Pancreas (tissue), 10 donors: ENCODE measurements around the gene MAD1L1. TPM values are rescaled to one million over a fixed set of nuclear protein-coding genes. Genes with fewer than 3 reads are reported as not detected.

ENCODE experiments used
- ATAC-seq, 4 donors: fragments of 200-7000 bp; cut with Tn5 transposase; one replicate each; pipeline versions ENCODE4 v1.8.0 to v1.9.1; 2020; ENCODE audit warnings: mild to moderate bottlenecking in 4 of 4, moderate library complexity in 4 of 4
- DNase-seq, 6 donors: peaks; one replicate each; pipeline ENCODE4 v3.0.0-alpha.2; 2020
- FAIRE-seq: peaks from 2 replicates; lab custom pipeline; 2012; peaks lifted over from hg19 to GRCh38; lab: Jason Lieb, UNC
- H3K27ac ChIP-seq, 4 donors: fragments of 200-600 bp; sonication (generic); 1 replicate in 3 of 4; 2 replicates in 1 of 4; pipeline versions ENCODE4 v1.5.0 to v1.8.0; 2020
- H3K27me3 ChIP-seq, 4 donors: fragments of 200-600 bp; one replicate each; pipeline ENCODE4 v1.8.0; 2021
- H3K36me3 ChIP-seq, 3 donors: fragments of 200-600 bp; sonication (generic) in 1 of 3; one replicate each; pipeline versions ENCODE4 v1.5.0 to v1.8.0; 2020 to 2021
- H3K4me1 ChIP-seq, 3 donors: fragments of 200-600 bp; one replicate each; pipeline ENCODE4 v1.8.0; 2021
- H3K4me3 ChIP-seq, 4 donors: fragments of 200-600 bp; sonication (generic) in 2 of 4; one replicate each; pipeline versions ENCODE4 v1.5.0 to v1.8.0; 2020 to 2021
- H3K9me3 ChIP-seq, 4 donors: fragments of 200-600 bp; one replicate each; pipeline ENCODE4 v1.8.0; 2021
- CTCF ChIP-seq, 4 donors: fragments of 200-600 bp; sonication (generic) in 3 of 4; IDR thresholded peaks; one replicate each; pipeline versions ENCODE4 v1.5.0 to v1.8.0; 2021; ENCODE audit warnings: antibody characterized with exemption in 4 of 4
- WGBS, 2 donors: extraction: QIAGEN DNeasy Blood & Tissue Kit; methylation state at CpG; one replicate each; pipeline ENCODE4 v1.1.7; 2013; 5-methylcytosine and 5-hydroxymethylcytosine counted together
- intact Hi-C, 3 donors: fragments of 100-400 bp; cut with DNase I; formaldehyde crosslinking; loops; one replicate each; pipeline versions ENCODE4 v1.11.1 to v1.14.2; 2022
- polyA plus RNA-seq, 2 donors: library from polyadenylated mRNA; stranded (reverse); fragments of 200-250 nt; gene quantifications; one replicate each; pipeline ENCODE4 v1.2.3, GENCODE V29; 2013
- total RNA-seq, 6 donors: library from RNA; stranded (reverse); fragmentation: NEBNext Ultra II Directional in 4 of 6; extraction: Animal tissue kit (Norgen Biotek cat#: 25700) in 4 of 6; gene quantifications; one replicate each; pipeline versions ENCODE4 v1.2.1 to v1.2.4, GENCODE V29; 2021 to 2023
- donor health status: healthy with polysubstance abuse.
- donor health status: DM: no; HTN: no; CAD: no; lungs with moderate emphysema.
- donor health status: DM: no; HTN: no; CAD: no.
- donor health status: control.
- donor health status: control.
- donor health status: Bipolar disorder and iron deficiency.
- donor health status: DM: yes; HTN: yes; CAD: no.
- donor health status: DM: no; HTN: no; CAD: no.
- donor health status: DM: no; HTN: no; CAD: no.
- donor health status: DM: yes; HTN: yes; CAD: no.

The MAD1L1 gene
- total and polyA plus RNA-seq, 8 donors = 9.8 to 28.2 (median 11.9) TPM

GRCh38 chr7:2266911-2267310 is 34.2 kb upstream of the MAD1L1 start:
- Histone ChIP-seq H3K36me3 (no peaks in the 10 kb centered on the region), H3K27ac (no peak overlapping the region), H3K9me3 (no peaks in the 10 kb centered on the region), H3K27me3 (no peaks in the 10 kb centered on the region), H3K4me3 (no peak overlapping the region), H3K4me1 (no peaks in the 10 kb centered on the region)
- intact Hi-C loops = no loop called here
- FAIRE-seq (no peak), DNase-seq (no peak), ATAC-seq (no peak)
- WGBS, 2 donors = 80 to 85% methylated on average over 10 of the region's 10 CpGs
- no peak for TF ChIP-seq CTCF (IDR thresholded peaks at IDR 0.05)

GRCh38 chr7:2264158-2264557 is 31.4 kb upstream of the MAD1L1 start:
- Histone ChIP-seq H3K4me1 (no peaks in the 10 kb centered on the region), H3K27ac (no peak overlapping the region), H3K36me3 (no peaks in the 10 kb centered on the region), H3K4me3 (no peak overlapping the region), H3K27me3 (no peaks in the 10 kb centered on the region), H3K9me3 (no peaks in the 10 kb centered on the region)
- intact Hi-C loops = no loop called here
- no peak for DNase-seq
- 97% methylated on average over 23 of the region's 23 CpGs for WGBS, 2 donors
- TF ChIP-seq CTCF (IDR thresholded peaks at IDR 0.05) = no peak
- ATAC-seq = no peak
- no peak for FAIRE-seq

- FAIRE-seq = no peak
- no peak for TF ChIP-seq CTCF (IDR thresholded peaks at IDR 0.05)
- H3K9me3 ChIP-seq = no peaks in the 10 kb centered on the region
- H3K4me3 ChIP-seq = no peak overlapping the region
- no peaks in the 10 kb centered on the region for H3K4me1 ChIP-seq
- ATAC-seq = no peak
- 87 to 93% methylated on average over 17 to 18 of the region's 18 CpGs for WGBS, 2 donors
- no peak overlapping the region for H3K27ac ChIP-seq
- intact Hi-C loops = no loop called here
- H3K27me3 ChIP-seq = no peaks in the 10 kb centered on the region
- no peaks in the 10 kb centered on the region for H3K36me3 ChIP-seq
- no peak for DNase-seq
These were observed 30.4 kb upstream of the MAD1L1 start for GRCh38 chr7:2263176-2263575.

GRCh38 chr7:2261611-2262010 is 28.9 kb upstream of the MAD1L1 start:
- intact Hi-C loops = no loop called here
- H3K4me3 ChIP-seq = no peak overlapping the region
- WGBS, 2 donors = 82 to 88% methylated on average over 14 of the region's 14 CpGs
- peak in 2 of 4 donors; percentile 22 to 62 for ATAC-seq
- no peak for FAIRE-seq
- H3K9me3 ChIP-seq = no peaks in the 10 kb centered on the region
- no peak for DNase-seq
- no peaks in the 10 kb centered on the region for H3K4me1 ChIP-seq
- H3K27ac ChIP-seq = peak overlapping the region in 1 of 4 donors; percentile 19
- TF ChIP-seq CTCF (IDR thresholded peaks at IDR 0.05) = no peak
- H3K27me3 ChIP-seq = no peaks in the 10 kb centered on the region
- H3K36me3 ChIP-seq = no peaks in the 10 kb centered on the region

GRCh38 chr7:2260820-2261219 is 28.1 kb upstream of the MAD1L1 start:
- no peak for FAIRE-seq
- Histone ChIP-seq H3K27ac (no peak overlapping the region), H3K4me3 (no peak overlapping the region), H3K4me1 (no peaks in the 10 kb centered on the region), H3K36me3 (no peaks in the 10 kb centered on the region), H3K9me3 (no peaks in the 10 kb centered on the region), H3K27me3 (no peaks in the 10 kb centered on the region)
- WGBS, 2 donors = 66% methylated on average over 5 of the region's 5 CpGs
- TF ChIP-seq CTCF (IDR thresholded peaks at IDR 0.05) = no peak
- DNase-seq = peak in 5 of 6 donors; percentile 29 to 81 (median 62)
- intact Hi-C loops = no loop called here
- peak in 3 of 4 donors; percentile 40 to 74 (median 45) for ATAC-seq
